DND-41 (cell line): ENCODE data around the gene HYCC1.

Experiments used
- ATAC-seq: fragments of 200-7000 bp; cut with Tn5 transposase; 3 replicates; pipeline ENCODE4 v1.9.1; 2021; ENCODE audit warnings: low read depth; ENCODE audit not compliant: insufficient read depth
- DNase-seq: peaks from one replicate; pipeline ENCODE4 v3.0.0-alpha.2; 2020
- H2AFZ ChIP-seq: 2 replicates; pipeline ENCODE4 v1.6.0; 2012; ENCODE audit warnings: low read depth, low read length
- H3K27ac ChIP-seq: 2 replicates; pipeline ENCODE4 v1.5.1; 2012; ENCODE audit warnings: low read length, inconsistent platforms
- H3K27me3 ChIP-seq: fragments of 200-600 bp; sonication (generic); 2 replicates; pipeline ENCODE4 v1.6.0; 2012; ENCODE audit warnings: low read length, mild to moderate bottlenecking, inconsistent platforms; ENCODE audit not compliant: insufficient read depth, poor library complexity
- H3K36me3 ChIP-seq: 2 replicates; pipeline ENCODE4 v1.5.1; 2012; ENCODE audit warnings: low read length, inconsistent platforms; ENCODE audit not compliant: insufficient read depth
- H3K4me1 ChIP-seq: 2 replicates; pipeline ENCODE4 v1.5.1; 2012; ENCODE audit warnings: mild to moderate bottlenecking, low read length; ENCODE audit not compliant: insufficient read depth
- H3K4me2 ChIP-seq: 2 replicates; pipeline ENCODE4 v1.6.0; 2012; ENCODE audit warnings: mild to moderate bottlenecking, moderate library complexity, low read length, inconsistent platforms; ENCODE audit not compliant: insufficient read depth
- H3K4me3 ChIP-seq, 2 experiments: fragments of 200-600 bp in 1 of 2; shearing (Covaris generic) in 1 of 2; 2 replicates each; pipeline ENCODE4 v1.5.1; 2012 to 2016; ENCODE audit warnings: inconsistent platforms in 2 of 2, low read length in 2 of 2, mild to moderate bottlenecking in 2 of 2, low read depth in 1 of 2, moderate library complexity in 1 of 2
- H3K79me2 ChIP-seq: 2 replicates; pipeline ENCODE4 v1.6.0; 2012; ENCODE audit warnings: low read length, inconsistent platforms; ENCODE audit not compliant: insufficient read depth
- H3K9ac ChIP-seq: 2 replicates; pipeline ENCODE4 v1.6.0; 2012; ENCODE audit warnings: low read depth, mild to moderate bottlenecking, inconsistent platforms, low read length, moderate library complexity
- H3K9me3 ChIP-seq: 2 replicates; pipeline ENCODE4 v1.5.1; 2012; ENCODE audit warnings: low read length, moderate library complexity, mild to moderate bottlenecking, inconsistent platforms; ENCODE audit not compliant: insufficient read depth, severe bottlenecking
- H4K20me1 ChIP-seq: 2 replicates; pipeline ENCODE4 v1.6.0; 2012; ENCODE audit warnings: low read length; ENCODE audit not compliant: insufficient read depth
- EZH2 ChIP-seq: IDR thresholded peaks from 3 replicates; pipeline ENCODE4 v1.6.1; 2012; ENCODE audit warnings: borderline replicate concordance, low read depth, mild to moderate bottlenecking, moderate library complexity, low read length, inconsistent platforms; ENCODE audit not compliant: severe bottlenecking
- TF ChIP-seq, protein P1 (sequence below): IDR thresholded peaks from 2 replicates; pipeline ENCODE4 v1.5.1; 2012; ENCODE audit warnings: borderline replicate concordance, low read length, moderate library complexity, mild to moderate bottlenecking; ENCODE audit not compliant: poor library complexity, severe bottlenecking; ENCODE audit errors: extremely low read depth

HYCC1 gene

DNA sequence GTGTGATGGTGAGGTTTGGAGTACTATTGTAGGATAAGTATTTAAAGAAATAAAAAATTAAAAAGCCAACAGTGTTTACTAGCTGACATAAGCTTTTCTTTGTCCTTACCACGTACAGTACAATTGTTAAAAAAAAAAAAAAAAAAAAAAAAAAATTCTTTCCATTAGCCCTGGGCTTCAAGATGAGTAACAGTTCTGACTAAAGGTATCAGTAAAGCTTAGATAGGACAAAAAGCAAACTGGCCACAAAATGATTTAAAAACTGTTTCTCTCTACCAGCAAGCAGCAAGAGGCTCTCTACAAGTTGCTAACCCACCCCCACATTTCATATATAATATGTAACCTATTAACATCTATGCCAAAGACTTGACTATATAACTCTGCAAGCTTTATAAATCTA lies 17.5 kb downstream of the HYCC1 start:
- H3K4me3 ChIP-seq, result no peak overlapping the region
- H3K79me2 ChIP-seq, result peaks cover 9% of the 10 kb centered on the region; the same call in 1 of the 2 replicates
- no peak for ATAC-seq

DNA sequence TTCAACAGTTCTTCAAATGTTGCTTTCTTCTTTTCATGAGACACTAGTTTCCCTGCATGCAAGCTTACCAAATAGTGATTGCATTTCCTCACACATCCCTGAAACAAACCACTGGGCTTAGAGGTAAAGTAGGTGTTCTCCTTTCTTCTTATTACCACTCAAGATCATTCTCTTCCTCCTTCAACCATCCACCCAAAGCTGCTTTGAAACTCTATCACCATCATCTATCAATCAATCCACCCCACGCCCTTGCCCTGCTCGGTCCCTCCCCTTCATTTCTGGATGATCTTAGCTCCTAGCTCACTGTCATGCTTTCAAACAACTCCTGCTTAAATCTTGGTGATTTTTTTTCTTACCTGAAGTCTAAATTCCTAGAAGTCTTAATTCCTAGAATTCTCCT lies 18.9 kb downstream of the HYCC1 start:
- H4K20me1 ChIP-seq, result peaks cover 4% of the 10 kb centered on the region; the same call in 1 of the 2 replicates
- DNase-seq (no peak), ATAC-seq (no peak)
- no peaks in the 10 kb centered on the region for H3K4me1 ChIP-seq
- H3K27ac ChIP-seq, result no peak overlapping the region
- H3K4me2 ChIP-seq, result no peak overlapping the region
- H3K9me3 ChIP-seq, result no peaks in the 10 kb centered on the region
- TF ChIP-seq EZH2, result no peak
- TF ChIP-seq, protein P1, sequence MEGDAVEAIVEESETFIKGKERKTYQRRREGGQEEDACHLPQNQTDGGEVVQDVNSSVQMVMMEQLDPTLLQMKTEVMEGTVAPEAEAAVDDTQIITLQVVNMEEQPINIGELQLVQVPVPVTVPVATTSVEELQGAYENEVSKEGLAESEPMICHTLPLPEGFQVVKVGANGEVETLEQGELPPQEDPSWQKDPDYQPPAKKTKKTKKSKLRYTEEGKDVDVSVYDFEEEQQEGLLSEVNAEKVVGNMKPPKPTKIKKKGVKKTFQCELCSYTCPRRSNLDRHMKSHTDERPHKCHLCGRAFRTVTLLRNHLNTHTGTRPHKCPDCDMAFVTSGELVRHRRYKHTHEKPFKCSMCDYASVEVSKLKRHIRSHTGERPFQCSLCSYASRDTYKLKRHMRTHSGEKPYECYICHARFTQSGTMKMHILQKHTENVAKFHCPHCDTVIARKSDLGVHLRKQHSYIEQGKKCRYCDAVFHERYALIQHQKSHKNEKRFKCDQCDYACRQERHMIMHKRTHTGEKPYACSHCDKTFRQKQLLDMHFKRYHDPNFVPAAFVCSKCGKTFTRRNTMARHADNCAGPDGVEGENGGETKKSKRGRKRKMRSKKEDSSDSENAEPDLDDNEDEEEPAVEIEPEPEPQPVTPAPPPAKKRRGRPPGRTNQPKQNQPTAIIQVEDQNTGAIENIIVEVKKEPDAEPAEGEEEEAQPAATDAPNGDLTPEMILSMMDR, result no peak
- no peaks in the 10 kb centered on the region for H3K27me3 ChIP-seq
- H3K9ac ChIP-seq, result no peak overlapping the region
- H2AFZ ChIP-seq, result no peak overlapping the region
- H3K79me2 ChIP-seq, result no peaks in the 10 kb centered on the region; the same call in 1 of the 2 replicates
- H3K4me3 ChIP-seq, result no peak overlapping the region
- H3K36me3 ChIP-seq, result no peaks in the 10 kb centered on the region

More for the DNA sequence above, 17.5 kb downstream of the HYCC1 start:
- H3K27ac ChIP-seq, result no peak overlapping the region
- TF ChIP-seq EZH2, result no peak
- TF ChIP-seq, protein P1, result no peak
- H2AFZ ChIP-seq, result no peak overlapping the region
- H3K36me3 ChIP-seq, result no peaks in the 10 kb centered on the region
- no peak for DNase-seq
- no peaks in the 10 kb centered on the region for H3K9me3 ChIP-seq
- no peaks in the 10 kb centered on the region for H3K4me1 ChIP-seq
- no peak overlapping the region for H3K9ac ChIP-seq
- no peak overlapping the region for H3K4me2 ChIP-seq
- H4K20me1 ChIP-seq, result peaks cover 4% of the 10 kb centered on the region; the same call in 1 of the 2 replicates
- H3K27me3 ChIP-seq, result no peaks in the 10 kb centered on the region

DNA sequence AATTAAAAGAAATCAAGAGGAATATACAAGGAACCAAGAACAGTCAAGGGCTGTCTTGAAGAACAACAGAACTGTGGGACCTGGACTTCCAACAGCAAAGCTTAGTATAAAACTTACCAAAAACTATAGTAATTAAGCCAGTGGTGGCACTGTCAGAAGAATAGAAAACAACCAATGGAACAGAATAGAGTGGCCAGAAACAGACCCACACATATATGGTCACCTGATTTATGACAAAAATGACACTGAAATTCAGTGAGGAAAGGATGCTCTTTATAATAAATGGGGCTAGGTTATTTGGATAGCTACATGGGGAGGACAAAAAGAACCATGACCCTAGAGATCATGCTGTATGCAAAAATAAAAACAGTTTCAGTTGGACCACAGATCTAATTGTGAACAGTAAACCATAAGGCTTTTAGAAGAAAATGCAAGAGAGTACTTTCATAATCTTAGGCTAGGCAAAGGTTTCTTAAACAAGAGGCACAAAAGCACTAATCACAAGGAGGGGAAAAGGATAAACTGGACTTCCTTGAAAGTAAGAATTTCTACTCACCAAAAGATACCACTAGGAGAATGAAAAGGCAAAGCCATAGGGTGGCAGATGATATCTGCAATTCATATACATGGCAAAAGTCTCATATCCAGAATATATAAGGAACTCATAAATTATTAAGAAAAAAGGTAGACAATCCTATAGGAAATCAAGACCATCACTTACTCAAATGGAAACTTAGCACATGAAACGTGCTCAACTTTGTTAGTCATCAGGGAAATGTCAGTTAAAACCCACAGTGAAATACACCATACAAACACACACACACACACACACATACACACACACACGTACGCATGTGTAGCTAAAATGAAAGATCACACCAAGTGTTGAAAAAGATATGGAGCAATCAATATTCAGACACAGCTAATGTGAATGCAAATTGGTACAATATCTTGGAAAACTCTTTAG lies 20.8 kb downstream of the HYCC1 start:
- Histone ChIP-seq H3K27ac (no peak overlapping the region), H3K4me1 (no peaks in the 10 kb centered on the region), H3K27me3 (no peaks in the 10 kb centered on the region), H3K4me2 (no peak overlapping the region), H2AFZ (no peak overlapping the region), H3K9me3 (no peaks in the 10 kb centered on the region), H3K4me3 (no peak overlapping the region), H3K36me3 (no peaks in the 10 kb centered on the region), H3K9ac (no peak overlapping the region), H4K20me1 (0 out of 2 replicates have a peak, but pooled peaks cover 4% of the 10 kb centered on the region), H3K79me2 (no peaks in the 10 kb centered on the region; the same call in 1 of the 2 replicates)
- TF ChIP-seq, protein P1, result no peak
- no peak for TF ChIP-seq EZH2
- no peak for DNase-seq
- no peak for ATAC-seq
